NB4 (cell line): ENCODE data around the gene TRIM6.
"Not testable (repeated sequence)": the region's sequence is repeated elsewhere in the genome, so short reads cannot be mapped to it uniquely, and the experiment has no call there.

Experiments used
- MYC ChIP-seq: IDR thresholded peaks from 2 replicates; pipeline ENCODE4 v1.6.1; 2011; ENCODE audit warnings: low read depth, low read length
- POLR2A ChIP-seq: IDR thresholded peaks from 2 replicates; pipeline ENCODE4 v1.6.1; 2011; ENCODE audit warnings: mild to moderate bottlenecking; ENCODE audit not compliant: insufficient read length; ENCODE audit errors: extremely low read depth
- TF ChIP-seq, protein P1 (sequence below): IDR thresholded peaks from one replicate; pipeline ENCODE4 v1.5.1; 2012; ENCODE audit warnings: low read depth, low read length
- TF ChIP-seq, protein P2 (sequence below): IDR thresholded peaks from 2 replicates; pipeline ENCODE4 v1.6.1; 2011; ENCODE audit warnings: low read depth, low read length

DNA sequence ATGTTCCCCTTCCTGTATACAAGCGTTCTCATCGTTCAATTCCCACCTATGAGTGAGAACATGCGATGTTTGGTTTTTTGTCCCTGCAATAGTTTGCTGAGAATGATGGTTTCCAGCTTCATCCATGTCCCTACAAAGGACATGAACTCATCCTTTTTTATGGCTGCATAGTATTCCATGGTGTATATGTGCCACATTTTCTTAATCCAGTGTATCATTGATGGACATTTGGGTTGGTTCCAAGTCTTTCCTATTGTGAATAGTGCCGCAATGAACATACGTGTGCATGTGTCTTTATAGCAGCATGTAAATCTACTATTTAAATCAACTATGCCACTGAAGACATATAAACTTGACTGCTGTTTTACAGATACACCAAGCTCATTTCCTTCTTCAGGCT, 12.0 kb upstream of the TRIM6 start:
- TF ChIP-seq, protein P1, sequence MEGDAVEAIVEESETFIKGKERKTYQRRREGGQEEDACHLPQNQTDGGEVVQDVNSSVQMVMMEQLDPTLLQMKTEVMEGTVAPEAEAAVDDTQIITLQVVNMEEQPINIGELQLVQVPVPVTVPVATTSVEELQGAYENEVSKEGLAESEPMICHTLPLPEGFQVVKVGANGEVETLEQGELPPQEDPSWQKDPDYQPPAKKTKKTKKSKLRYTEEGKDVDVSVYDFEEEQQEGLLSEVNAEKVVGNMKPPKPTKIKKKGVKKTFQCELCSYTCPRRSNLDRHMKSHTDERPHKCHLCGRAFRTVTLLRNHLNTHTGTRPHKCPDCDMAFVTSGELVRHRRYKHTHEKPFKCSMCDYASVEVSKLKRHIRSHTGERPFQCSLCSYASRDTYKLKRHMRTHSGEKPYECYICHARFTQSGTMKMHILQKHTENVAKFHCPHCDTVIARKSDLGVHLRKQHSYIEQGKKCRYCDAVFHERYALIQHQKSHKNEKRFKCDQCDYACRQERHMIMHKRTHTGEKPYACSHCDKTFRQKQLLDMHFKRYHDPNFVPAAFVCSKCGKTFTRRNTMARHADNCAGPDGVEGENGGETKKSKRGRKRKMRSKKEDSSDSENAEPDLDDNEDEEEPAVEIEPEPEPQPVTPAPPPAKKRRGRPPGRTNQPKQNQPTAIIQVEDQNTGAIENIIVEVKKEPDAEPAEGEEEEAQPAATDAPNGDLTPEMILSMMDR, result not testable (repeated sequence)
- TF ChIP-seq MYC, POLR2A: not testable (repeated sequence)
- TF ChIP-seq, protein P2, sequence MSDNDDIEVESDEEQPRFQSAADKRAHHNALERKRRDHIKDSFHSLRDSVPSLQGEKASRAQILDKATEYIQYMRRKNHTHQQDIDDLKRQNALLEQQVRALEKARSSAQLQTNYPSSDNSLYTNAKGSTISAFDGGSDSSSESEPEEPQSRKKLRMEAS, result not testable (repeated sequence)
